Left kidney (tissue), 2 donors: Measurements from ENCODE around the gene EVI2A. TPM values are rescaled to one million over a fixed set of nuclear protein-coding genes. Genes with fewer than 3 reads are reported as not detected.
"Not testable (repeated sequence)": the region's sequence is repeated elsewhere in the genome, so short reads cannot be mapped to it uniquely, and the experiment has no call there.

Experiments
- DNase-seq: peaks from one replicate; pipeline ENCODE4 v3.0.0-alpha.2; 2013
- polyA plus RNA-seq: library from polyadenylated mRNA; unstranded; fragments of 120-200 nt; gene quantifications from one replicate; pipeline ENCODE4 v1.2.1, GENCODE V29; 2013; ENCODE audit not compliant: insufficient read length

The EVI2A gene
- polyA plus RNA-seq, 1 donor = 1.8 TPM

GRCh38 chr17:31313982-31314781 is 7.2 kb downstream of the EVI2A start, which contains the start of gene EVI2B:
TSS of gene EVI2B (minus strand) at chr17:31314054. CDS start at chr17:31305609, 8,445 bp downstream.
- DNase-seq = no peak

DNA sequence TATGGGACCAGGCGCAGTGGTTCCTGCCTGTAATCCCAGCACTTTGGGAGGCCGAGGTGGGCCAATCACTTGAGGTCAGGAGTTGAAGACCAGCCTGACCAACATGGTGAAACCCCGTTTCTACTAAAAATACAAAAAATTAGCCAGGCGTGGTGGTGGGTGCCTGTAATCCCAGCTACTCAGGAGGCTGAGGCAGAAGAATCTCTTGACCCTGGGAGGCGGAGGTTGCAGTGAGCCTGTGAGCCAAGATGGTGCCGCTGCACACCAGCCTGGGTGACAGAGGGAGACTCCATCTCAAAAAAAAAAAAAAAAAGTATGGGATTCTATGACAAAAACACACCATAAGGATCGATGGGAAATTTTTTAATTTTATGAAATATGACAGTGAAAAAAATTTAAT is 9.2 kb downstream of the EVI2A start:
- not testable (repeated sequence) for DNase-seq

DNA sequence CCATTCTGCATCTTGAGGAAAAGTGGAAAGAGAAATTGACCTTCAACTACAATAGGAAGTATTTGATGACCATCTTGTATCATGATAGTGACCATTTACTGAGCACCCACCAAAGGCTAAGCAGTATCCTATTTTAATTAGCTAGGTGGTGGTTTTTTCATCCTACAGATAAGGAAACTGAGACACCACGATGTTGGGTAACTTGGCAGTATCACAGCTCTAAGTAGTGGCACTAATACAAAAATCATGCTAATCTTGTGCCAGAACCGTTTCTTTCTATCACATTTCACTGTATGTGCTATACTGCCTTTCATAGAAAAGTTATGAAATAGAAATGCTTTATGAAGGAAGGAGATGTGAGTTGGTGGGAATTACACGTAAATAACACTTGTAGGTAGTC is 9.9 kb downstream of the EVI2A start:
- no peak for DNase-seq

- DNase-seq = no peak
Observed at GRCh38 chr17:31310886-31311285, 10.5 kb downstream of the EVI2A start.

DNA sequence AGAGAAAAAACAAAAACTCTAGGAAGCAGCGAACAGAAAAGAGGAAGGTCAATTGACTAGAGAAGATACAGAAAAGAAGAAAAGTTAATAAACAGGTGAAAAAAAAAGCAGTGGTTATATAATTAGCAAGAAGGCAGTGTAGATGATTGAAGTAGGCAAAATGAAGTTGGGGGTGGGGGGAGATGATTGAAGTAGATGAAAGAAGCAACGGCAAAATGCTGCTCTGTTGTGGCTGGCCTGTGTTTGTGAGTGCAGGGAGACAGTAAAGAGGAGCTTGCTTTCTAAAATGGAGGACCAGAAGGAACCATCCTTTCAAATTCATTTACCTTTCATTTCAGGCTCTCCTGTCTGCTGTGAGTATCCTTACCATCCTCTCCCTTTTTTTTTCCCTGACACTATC is 11.2 kb downstream of the EVI2A start:
- DNase-seq = no peak

- DNase-seq = no peak
Observed at GRCh38 chr17:31309556-31309955, 11.9 kb downstream of the EVI2A start.

DNA sequence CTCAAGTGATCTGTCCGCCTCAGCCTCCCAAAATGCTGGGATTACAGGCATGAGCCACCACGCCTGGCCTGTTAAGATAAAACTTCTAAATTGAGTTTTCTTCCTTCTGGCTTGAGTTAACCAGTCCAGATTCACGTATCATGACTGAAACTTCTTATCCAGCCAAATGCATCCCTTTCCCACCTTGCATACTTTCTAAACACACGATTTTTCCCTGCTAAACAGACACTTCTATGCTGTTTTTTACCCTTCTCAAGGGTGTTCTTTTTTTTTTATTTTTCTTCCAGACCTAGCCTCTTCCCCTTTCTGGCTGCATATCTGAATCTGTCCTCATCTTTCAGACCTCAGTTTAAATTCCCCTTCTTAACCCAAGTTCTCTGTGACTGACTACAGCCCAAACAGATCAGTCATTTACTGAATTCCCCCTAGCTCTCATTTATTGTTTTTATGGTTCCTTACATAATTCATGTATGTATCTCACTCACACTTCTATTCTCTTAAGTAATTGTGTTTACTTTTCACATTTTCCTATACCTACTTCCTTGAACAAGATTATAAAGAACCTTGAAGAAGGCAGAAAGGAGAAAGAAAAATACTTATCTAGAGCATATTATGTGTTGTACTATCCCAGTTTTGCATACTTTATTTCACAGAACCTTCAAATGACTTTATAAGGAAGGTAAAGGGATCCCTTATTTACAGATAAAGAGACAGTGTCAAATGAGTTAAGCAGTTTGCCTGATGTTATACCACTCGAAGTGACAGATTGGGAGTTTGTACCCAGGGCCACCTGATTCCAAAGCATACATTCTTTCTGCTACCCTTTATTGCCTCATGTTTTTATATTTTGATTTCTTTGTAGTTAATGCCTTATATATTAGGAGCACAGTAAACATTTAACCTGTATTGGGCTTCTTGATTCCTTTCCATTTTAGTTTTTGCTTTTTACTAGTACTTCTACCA is 12.8 kb downstream of the EVI2A start:
- DNase-seq = no peak

GRCh38 chr17:31307640-31308039 is 13.8 kb downstream of the EVI2A start:
- DNase-seq = no peak

- no peak for DNase-seq
Observed at GRCh38 chr17:31299624-31300023, 21.8 kb downstream of the EVI2A start.

DNA sequence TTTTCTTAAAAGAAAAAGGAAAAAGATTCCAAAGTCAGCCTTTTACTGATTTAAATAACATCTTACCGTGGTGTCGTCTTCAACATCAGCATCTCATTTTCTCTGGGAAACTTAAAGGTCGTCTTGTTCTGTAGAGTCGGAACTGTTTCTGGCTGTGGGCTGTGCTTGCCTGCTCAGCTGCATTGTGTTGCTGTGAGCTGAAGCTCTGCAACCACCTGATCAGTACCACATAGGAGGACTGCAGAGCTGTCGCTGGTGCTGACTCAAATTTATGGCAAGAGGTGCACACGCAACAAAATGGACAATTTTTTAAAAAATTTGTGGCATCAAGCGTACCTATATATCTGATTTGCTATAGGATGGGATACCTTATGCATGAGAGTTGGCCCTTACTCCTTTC is 24.3 kb downstream of the EVI2A start, which contains the start of gene OMG:
OMG (minus strand) TSS at position 150 of the 400 bp plus-strand sequence. CDS start 908 bp downstream, outside the sequence.
- no peak for DNase-seq

DNA sequence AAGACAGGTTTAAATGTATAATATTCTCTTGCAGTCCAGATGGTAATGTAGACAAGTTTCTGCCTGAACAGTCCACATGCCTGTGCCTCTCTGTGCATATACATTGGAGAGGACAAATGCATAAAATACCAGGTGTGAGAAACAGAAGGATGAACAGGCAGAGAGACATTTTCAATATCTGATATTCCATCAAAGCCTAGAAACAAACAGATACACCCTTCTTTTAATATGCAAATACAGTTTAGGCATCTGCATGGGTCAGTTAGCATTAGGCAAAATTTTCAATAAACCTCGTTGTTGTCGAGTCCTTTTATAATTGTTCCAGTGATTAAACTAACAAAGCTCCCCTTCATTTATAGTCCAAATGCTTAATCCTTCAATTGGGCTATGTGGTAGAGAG is 25.3 kb downstream of the EVI2A start:
- DNase-seq = no peak

DNA sequence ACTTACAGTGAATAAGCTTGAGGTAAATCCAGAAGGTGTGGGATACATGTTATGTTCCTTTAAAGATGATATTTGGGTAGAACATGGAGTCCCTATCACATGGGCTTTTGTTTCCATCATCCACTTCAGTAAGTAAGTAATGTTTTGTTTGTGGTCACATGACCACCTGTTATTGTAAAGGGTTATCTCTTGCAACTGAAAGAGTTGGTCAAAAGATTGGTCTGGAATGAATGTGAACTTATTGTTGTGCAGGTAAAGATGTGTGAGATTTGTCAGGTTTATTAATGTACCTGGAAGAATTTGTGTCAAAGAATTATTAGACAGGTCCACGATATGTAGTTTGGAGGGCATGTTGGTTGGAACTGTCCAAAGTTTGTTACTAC is 25.9 kb downstream of the EVI2A start:
- no peak for DNase-seq

DNA sequence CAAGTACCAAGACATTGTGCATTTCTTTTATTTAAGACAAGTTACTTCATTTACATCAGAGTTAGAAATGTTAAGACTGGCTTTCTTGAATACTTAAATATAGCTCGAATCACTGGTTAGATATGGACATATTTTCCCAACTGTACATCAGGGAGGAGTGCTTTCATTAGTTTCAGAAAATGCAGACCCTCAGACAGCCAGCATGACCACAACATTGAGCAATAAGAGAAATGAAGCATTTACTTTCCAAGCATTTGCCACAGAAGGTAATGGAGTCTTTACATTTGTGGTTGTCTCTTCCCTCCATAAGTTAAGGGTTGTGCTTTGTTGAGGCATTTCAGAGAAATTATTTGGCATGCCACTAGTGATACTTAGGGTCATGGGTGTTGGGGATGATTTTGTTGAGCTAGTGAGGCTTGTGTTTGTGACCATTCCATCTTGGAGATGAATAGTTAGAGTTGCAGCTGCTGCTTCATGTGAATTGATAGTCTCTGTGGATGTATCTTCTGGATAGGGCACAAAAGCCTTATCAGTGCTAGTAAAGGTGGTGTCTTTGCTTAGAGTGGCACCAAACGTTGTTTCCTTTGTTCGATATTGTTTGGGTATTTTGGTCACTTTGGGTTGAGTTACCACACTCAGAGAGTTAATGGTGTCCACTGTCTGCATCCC is 26.5 kb downstream of the EVI2A start:
- DNase-seq = no peak

GRCh38 chr17:31294231-31294630 is 27.2 kb downstream of the EVI2A start:
- DNase-seq = no peak

- DNase-seq = no peak
Observed at GRCh38 chr17:31293581-31293980, 27.8 kb downstream of the EVI2A start.

DNA sequence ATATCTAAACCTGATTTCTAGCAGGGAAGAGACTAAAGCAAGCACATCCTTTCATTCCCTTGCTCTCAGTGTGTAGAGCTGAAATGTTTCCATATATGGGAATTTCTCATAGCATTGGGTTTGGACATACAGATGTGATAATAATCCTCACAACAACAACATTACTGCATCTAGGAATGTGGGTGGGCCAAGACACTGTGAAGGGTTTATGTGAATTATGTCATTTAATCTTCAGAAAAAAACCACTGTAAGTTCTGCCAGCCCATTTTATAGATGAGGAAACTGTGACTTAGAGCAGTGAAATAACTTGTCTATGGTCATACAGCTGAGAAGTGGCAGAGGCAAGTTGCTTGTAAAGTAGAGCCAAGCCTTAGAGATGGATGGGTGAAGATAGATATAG is 29.6 kb downstream of the EVI2A start:
- no peak for DNase-seq

GRCh38 chr17:31289790-31290189 is 31.6 kb downstream of the EVI2A start:
- no peak for DNase-seq

DNA sequence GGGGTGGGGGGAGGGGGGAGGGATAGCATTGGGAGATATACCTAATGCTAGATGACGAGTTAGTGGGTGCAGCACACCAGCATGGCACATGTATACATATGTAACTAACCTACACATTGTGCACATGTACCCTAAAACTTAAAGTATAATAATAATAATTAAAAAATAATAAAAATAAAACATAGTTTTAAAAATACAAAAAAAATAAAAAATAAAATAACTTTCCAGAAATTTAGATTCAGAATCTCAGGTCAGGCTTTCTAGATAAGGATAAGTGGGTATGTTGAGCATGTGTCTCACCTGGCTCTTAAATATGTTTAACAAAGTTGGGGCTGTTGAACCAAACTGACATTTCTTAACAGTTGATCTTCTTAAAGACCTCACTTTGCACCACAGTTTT is 33.5 kb downstream of the EVI2A start:
- not testable (repeated sequence) for DNase-seq

GRCh38 chr17:31286587-31286986 is 34.8 kb downstream of the EVI2A start:
- no peak for DNase-seq

DNA sequence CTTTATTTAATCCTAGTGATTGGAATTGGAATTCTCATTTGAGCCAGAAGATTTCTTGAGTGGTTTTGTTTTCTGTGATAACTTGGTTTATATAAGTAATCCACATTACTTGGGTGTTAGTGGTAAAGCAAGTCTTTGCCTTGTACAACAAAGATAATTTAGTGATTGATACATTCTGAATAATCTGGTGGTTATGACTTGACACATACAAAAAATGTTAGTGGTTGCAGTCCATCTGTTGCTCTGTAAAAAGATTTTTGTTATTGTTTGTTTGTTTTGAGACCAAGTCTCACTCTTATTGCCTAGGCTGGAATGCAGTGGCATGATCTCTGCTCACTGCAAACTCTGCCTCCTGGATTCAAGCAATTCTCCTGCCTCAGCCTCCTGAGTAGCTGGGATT is 37.6 kb downstream of the EVI2A start:
- DNase-seq = no peak

- no peak for DNase-seq
Observed at GRCh38 chr17:31281061-31281460, 40.4 kb downstream of the EVI2A start.

GRCh38 chr17:31279401-31279800 is 42.0 kb downstream of the EVI2A start:
- no peak for DNase-seq
